ENCODE data around the gene GPBP1L1. TPM values are rescaled to one million over a fixed set of nuclear protein-coding genes. Genes with fewer than 3 reads are reported as not detected.
A peak's percentile ranks its signal among the peaks of the same experiment; 100 is the strongest.

The GPBP1L1 gene
- total and polyA plus RNA-seq, 2 of the 13 experiments (the other 11 are each of a cell fraction or from before 2014, with no cell fraction given), result 45.9 to 86.1 TPM

GRCh38 chr1:45686288-45687013 lies at the start of gene GPBP1L1 (continued):
- TF ChIP-seq ZNF574 (CRISPR knock-in tag; IDR thresholded peaks at IDR 0.05), result no peak; the same call in 1 of the 2 replicates
- TF ChIP-seq RNF2 (conservative IDR thresholded peaks at IDR 0.05; ENCODE audit: low read depth), result no peak
- TF ChIP-seq ELF4 (CRISPR knock-in tag; IDR thresholded peaks at IDR 0.05; ENCODE audit: borderline replicate concordance), result 0 out of 2 replicates have a peak, but pooled peaks have one; percentile 59
- TF ChIP-seq ZNF672 (CRISPR knock-in tag; IDR thresholded peaks at IDR 0.05), result no peak
- TF ChIP-seq IRF2 (CRISPR knock-in tag; IDR thresholded peaks at IDR 0.05), result peak; percentile 45; the same call in 1 of the 2 replicates
- no peak for TF ChIP-seq RARG (CRISPR knock-in tag; IDR thresholded peaks at IDR 0.05; ENCODE audit: low read depth)
- TF ChIP-seq ZNF772 (CRISPR knock-in tag; IDR thresholded peaks at IDR 0.05), result no peak
- no peak for TF ChIP-seq ZNF773 (CRISPR knock-in tag; IDR thresholded peaks at IDR 0.05; ENCODE audit: borderline replicate concordance)
- 0 out of 2 replicates have a peak, but pooled peaks have one; percentile 45 for TF ChIP-seq TFE3 (CRISPR knock-in tag; IDR thresholded peaks at IDR 0.05)
- 0 out of 2 replicates have a peak, but pooled peaks have one; percentile 14 for TF ChIP-seq PAXIP1 (CRISPR knock-in tag; conservative IDR thresholded peaks at IDR 0.05)
- 0 out of 2 replicates have a peak, but pooled peaks have one; percentile 13 for TF ChIP-seq ARID5B (CRISPR knock-in tag; IDR thresholded peaks at IDR 0.05)
- TF ChIP-seq TIGD3 (CRISPR knock-in tag; IDR thresholded peaks at IDR 0.05; ENCODE audit: borderline replicate concordance), result no peak
- no peak for TF ChIP-seq ZNF232 (CRISPR knock-in tag; IDR thresholded peaks at IDR 0.05; ENCODE audit: borderline replicate concordance)
- 0 out of 2 replicates have a peak, but pooled peaks have one; percentile 9 for TF ChIP-seq TBX3 (IDR thresholded peaks at IDR 0.05; ENCODE audit: borderline replicate concordance)
- TF ChIP-seq NFE2L2 (IDR thresholded peaks at IDR 0.05; ENCODE audit: low read length), result no peak
